Measurements from ENCODE around the gene S100PBP. TPM values are rescaled to one million over a fixed set of nuclear protein-coding genes. Genes with fewer than 3 reads are reported as not detected.
A peak's percentile ranks its signal among the peaks of the same experiment; 100 is the strongest.

Gene S100PBP
- total and polyA plus RNA-seq, 9 of the 15 experiments (the other 6 are each of a cell fraction or from before 2014, with no cell fraction given): 22.9 to 60.2 (median 32.9) TPM

DNA sequence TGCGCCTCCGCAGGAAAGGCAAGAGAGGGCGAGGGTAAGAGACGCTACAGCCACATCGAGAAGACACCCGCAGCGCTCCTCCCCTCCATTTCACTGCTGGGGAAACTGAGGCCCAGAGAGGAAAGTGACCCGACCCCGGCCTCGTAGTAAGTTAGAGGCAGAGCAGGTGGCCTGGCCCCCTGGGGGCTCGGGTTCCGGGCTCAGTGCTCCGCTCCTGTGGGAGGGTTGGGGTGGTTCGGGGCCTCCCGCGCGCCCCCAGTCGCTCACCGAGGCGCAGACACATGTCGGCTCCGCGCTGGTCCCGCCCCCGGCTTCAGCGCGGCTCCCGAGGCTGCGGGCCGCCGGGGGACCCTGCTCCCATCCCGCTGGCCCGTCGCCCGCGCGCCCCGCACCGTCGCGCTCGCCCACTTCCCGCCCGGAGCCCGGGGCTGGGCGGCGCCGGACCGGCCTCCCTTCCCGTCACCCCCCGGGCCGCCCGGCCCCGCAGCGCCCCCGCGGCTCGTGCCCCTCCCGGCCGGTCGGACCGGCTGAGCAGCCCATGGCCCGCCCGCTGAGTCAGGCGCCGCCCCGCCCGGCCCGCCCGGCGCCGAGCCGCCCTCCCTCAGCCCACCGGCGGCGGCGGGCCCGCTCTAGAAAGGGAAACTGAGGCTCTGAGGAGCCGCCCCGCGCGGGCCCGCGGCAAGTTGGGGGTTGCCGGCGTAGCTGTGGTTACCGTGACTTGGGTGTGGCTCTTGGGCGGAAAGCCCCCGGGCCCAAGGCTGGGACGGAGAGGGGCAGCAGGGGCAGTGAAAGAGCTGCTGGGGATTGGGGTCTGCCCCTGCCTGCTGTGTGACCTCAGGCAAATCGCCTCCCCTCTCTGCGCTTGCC is 83.7 kb downstream of the S100PBP start, which contains the start of gene TMEM54 (continued):
- no peak for TF ChIP-seq REST (IDR thresholded peaks at IDR 0.05; ENCODE audit: borderline replicate concordance)
- 0 out of 2 replicates have a peak, but pooled peaks have one; percentile 48 for TF ChIP-seq REST (CRISPR knock-in tag; IDR thresholded peaks at IDR 0.05; ENCODE audit: low read depth)
- TF ChIP-seq CTBP1 (IDR thresholded peaks at IDR 0.05; ENCODE audit: borderline replicate concordance): 0 out of 2 replicates have a peak, but pooled peaks have one; percentile 5
- TF ChIP-seq ARHGAP35 (IDR thresholded peaks at IDR 0.05; ENCODE audit: partially characterized antibody): no peak
- peak; percentile 32 for TF ChIP-seq CHD4 (IDR thresholded peaks at IDR 0.05; ENCODE audit: insufficient read depth, insufficient replicate concordance, low read depth, low read length, poor library complexity, severe bottlenecking)
- TF ChIP-seq, protein P1, sequence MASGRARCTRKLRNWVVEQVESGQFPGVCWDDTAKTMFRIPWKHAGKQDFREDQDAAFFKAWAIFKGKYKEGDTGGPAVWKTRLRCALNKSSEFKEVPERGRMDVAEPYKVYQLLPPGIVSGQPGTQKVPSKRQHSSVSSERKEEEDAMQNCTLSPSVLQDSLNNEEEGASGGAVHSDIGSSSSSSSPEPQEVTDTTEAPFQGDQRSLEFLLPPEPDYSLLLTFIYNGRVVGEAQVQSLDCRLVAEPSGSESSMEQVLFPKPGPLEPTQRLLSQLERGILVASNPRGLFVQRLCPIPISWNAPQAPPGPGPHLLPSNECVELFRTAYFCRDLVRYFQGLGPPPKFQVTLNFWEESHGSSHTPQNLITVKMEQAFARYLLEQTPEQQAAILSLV (tag; IDR thresholded peaks at IDR 0.05): no peak
- TF ChIP-seq POLR2G (IDR thresholded peaks at IDR 0.05; ENCODE audit: low read depth, low read length): peak; percentile 65
- no peak for TF ChIP-seq CREB5 (CRISPR knock-in tag; IDR thresholded peaks at IDR 0.05)
- TF ChIP-seq, protein P2, sequence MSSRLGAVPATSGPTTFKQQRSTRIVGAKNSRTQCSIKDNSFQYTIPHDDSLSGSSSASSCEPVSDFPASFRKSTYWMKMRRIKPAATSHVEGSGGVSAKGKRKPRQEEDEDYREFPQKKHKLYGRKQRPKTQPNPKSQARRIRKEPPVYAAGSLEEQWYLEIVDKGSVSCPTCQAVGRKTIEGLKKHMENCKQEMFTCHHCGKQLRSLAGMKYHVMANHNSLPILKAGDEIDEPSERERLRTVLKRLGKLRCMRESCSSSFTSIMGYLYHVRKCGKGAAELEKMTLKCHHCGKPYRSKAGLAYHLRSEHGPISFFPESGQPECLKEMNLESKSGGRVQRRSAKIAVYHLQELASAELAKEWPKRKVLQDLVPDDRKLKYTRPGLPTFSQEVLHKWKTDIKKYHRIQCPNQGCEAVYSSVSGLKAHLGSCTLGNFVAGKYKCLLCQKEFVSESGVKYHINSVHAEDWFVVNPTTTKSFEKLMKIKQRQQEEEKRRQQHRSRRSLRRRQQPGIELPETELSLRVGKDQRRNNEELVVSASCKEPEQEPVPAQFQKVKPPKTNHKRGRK (tag; IDR thresholded peaks at IDR 0.05): no peak
- TF ChIP-seq PHB (CRISPR knock-in tag; IDR thresholded peaks at IDR 0.05): 0 out of 2 replicates have a peak, but pooled peaks have one; percentile 90
- no peak for TF ChIP-seq FOXA3 (CRISPR knock-in tag; conservative IDR thresholded peaks at IDR 0.05 in 1 of 2, IDR thresholded peaks at IDR 0.05 in 1 of 2)
- TF ChIP-seq PHF8 (IDR thresholded peaks at IDR 0.05; ENCODE audit: borderline replicate concordance, low read length): peak; percentile 83; the same call in 1 of the 2 replicates

Data from K562 (cell line).